Measurements from ENCODE around the gene ERGIC2. TPM values are rescaled to one million over a fixed set of nuclear protein-coding genes. Genes with fewer than 3 reads are reported as not detected.
A peak's percentile ranks its signal among the peaks of the same experiment; 100 is the strongest.

The ERGIC2 gene
- total and polyA plus RNA-seq, 2 of the 13 experiments (the other 11 are each of a cell fraction or from before 2014, with no cell fraction given) = 32.6 to 73.5 TPM

DNA sequence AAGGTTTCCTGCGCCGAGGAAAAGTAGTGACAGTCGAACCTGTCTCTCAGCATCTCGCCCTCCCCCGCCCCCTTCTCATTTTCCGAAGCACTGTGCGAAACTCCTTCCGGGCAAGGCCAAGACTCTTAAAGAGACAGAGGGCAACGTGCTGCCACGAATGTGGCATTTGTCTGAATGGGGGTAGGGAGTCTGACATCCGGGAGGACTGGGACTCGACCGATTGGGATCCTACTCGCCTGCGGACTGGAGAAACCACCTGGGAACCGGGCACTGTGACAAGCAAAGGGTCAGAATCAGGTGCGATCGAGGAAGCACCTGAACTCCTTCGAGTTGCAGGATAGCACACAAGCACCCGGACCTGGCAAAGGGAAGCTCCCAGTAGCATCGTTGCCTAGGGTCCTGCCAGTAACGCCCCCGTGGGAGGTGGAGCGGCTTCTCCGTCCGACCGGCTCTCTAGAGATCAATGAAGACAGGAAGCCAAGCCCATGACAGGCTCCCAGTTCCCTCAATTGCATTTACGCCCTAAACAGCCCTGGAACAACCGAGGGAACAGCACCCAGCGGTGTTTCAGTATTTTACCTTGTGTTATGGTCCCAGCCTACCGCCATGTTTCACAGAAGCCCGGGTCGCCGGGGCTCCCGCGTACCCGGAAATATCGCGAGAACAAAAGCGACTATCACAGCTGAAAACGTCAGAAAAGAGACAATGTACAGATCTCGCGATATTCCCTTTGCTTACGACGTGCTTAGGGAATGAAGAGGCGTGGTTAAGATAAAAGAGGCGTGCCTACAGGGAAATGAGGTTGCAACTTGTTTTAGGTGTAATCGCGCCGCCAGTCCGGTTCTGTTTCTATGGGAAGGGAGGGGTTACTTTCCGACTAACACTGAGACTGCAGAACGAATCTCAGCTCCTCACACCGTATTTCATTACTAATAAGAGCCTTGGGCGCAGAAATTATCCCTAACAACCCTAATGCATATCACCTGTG lies at the start of gene ERGIC2 (continued):
- no peak; the same call in 1 of the 2 replicates for TF ChIP-seq ZBTB38 (CRISPR knock-in tag; IDR thresholded peaks at IDR 0.05)
- TF ChIP-seq ZSCAN12 (CRISPR knock-in tag; IDR thresholded peaks at IDR 0.05) = no peak
- TF ChIP-seq CREM (IDR thresholded peaks at IDR 0.05) = peak; percentile 92
- TF ChIP-seq CREM (CRISPR knock-in tag; IDR thresholded peaks at IDR 0.05) = no peak
- no peak for TF ChIP-seq NFRKB (IDR thresholded peaks at IDR 0.05)
- TF ChIP-seq, protein P1, sequence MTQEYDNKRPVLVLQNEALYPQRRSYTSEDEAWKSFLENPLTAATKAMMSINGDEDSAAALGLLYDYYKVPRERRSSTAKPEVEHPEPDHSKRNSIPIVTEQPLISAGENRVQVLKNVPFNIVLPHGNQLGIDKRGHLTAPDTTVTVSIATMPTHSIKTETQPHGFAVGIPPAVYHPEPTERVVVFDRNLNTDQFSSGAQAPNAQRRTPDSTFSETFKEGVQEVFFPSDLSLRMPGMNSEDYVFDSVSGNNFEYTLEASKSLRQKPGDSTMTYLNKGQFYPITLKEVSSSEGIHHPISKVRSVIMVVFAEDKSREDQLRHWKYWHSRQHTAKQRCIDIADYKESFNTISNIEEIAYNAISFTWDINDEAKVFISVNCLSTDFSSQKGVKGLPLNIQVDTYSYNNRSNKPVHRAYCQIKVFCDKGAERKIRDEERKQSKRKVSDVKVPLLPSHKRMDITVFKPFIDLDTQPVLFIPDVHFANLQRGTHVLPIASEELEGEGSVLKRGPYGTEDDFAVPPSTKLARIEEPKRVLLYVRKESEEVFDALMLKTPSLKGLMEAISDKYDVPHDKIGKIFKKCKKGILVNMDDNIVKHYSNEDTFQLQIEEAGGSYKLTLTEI (CRISPR knock-in tag; conservative IDR thresholded peaks at IDR 0.05) = no peak
- TF ChIP-seq GATAD2A (CRISPR knock-in tag; IDR thresholded peaks at IDR 0.05) = 0 out of 2 replicates have a peak, but pooled peaks have one; percentile 14
- TF ChIP-seq MEIS2 (CRISPR knock-in tag; IDR thresholded peaks at IDR 0.05) = no peak
- TF ChIP-seq CENPT (CRISPR knock-in tag; IDR thresholded peaks at IDR 0.05; ENCODE audit: low read depth) = no peak
- TF ChIP-seq ZNF431 (CRISPR knock-in tag; IDR thresholded peaks at IDR 0.05; ENCODE audit: borderline replicate concordance, low read depth) = no peak
- TF ChIP-seq, protein P2, sequence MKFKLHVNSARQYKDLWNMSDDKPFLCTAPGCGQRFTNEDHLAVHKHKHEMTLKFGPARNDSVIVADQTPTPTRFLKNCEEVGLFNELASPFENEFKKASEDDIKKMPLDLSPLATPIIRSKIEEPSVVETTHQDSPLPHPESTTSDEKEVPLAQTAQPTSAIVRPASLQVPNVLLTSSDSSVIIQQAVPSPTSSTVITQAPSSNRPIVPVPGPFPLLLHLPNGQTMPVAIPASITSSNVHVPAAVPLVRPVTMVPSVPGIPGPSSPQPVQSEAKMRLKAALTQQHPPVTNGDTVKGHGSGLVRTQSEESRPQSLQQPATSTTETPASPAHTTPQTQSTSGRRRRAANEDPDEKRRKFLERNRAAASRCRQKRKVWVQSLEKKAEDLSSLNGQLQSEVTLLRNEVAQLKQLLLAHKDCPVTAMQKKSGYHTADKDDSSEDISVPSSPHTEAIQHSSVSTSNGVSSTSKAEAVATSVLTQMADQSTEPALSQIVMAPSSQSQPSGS (CRISPR knock-in tag; IDR thresholded peaks at IDR 0.05) = peak; percentile 38; the same call in 1 of the 2 replicates
- TF ChIP-seq SETDB1 (CRISPR knock-in tag; IDR thresholded peaks at IDR 0.05; ENCODE audit: borderline replicate concordance) = no peak
- TF ChIP-seq, protein P3, sequence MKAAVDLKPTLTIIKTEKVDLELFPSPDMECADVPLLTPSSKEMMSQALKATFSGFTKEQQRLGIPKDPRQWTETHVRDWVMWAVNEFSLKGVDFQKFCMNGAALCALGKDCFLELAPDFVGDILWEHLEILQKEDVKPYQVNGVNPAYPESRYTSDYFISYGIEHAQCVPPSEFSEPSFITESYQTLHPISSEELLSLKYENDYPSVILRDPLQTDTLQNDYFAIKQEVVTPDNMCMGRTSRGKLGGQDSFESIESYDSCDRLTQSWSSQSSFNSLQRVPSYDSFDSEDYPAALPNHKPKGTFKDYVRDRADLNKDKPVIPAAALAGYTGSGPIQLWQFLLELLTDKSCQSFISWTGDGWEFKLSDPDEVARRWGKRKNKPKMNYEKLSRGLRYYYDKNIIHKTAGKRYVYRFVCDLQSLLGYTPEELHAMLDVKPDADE (CRISPR knock-in tag; IDR thresholded peaks at IDR 0.05) = no peak
- peak; percentile 39; the same call in 1 of the 2 replicates for TF ChIP-seq KDM4B (CRISPR knock-in tag; IDR thresholded peaks at IDR 0.05)
- TF ChIP-seq PCBP1 (IDR thresholded peaks at IDR 0.05; ENCODE audit: borderline replicate concordance, low read depth, low read length) = no peak
- peak; percentile 71 for TF ChIP-seq NFYC (CRISPR knock-in tag; IDR thresholded peaks at IDR 0.05)
- TF ChIP-seq ZNF335 (CRISPR knock-in tag; IDR thresholded peaks at IDR 0.05) = no peak
- TF ChIP-seq SP2 (CRISPR knock-in tag; IDR thresholded peaks at IDR 0.05) = no peak
- TF ChIP-seq ELF1 (CRISPR knock-in tag; IDR thresholded peaks at IDR 0.05) = peak; percentile 72
- TF ChIP-seq ZNF264 (CRISPR knock-in tag; IDR thresholded peaks at IDR 0.05) = no peak
- TF ChIP-seq GABPB1 (CRISPR knock-in tag; IDR thresholded peaks at IDR 0.05) = peak; percentile 15
- peak; percentile 88 for TF ChIP-seq KMT2B (CRISPR knock-in tag; IDR thresholded peaks at IDR 0.05)
- TF ChIP-seq ZNF776 (CRISPR knock-in tag; IDR thresholded peaks at IDR 0.05) = 0 out of 2 replicates have a peak, but pooled peaks have one; percentile 55
- TF ChIP-seq, protein P4, sequence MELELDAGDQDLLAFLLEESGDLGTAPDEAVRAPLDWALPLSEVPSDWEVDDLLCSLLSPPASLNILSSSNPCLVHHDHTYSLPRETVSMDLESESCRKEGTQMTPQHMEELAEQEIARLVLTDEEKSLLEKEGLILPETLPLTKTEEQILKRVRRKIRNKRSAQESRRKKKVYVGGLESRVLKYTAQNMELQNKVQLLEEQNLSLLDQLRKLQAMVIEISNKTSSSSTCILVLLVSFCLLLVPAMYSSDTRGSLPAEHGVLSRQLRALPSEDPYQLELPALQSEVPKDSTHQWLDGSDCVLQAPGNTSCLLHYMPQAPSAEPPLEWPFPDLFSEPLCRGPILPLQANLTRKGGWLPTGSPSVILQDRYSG (CRISPR knock-in tag; IDR thresholded peaks at IDR 0.05) = no peak
- TF ChIP-seq, protein P5, sequence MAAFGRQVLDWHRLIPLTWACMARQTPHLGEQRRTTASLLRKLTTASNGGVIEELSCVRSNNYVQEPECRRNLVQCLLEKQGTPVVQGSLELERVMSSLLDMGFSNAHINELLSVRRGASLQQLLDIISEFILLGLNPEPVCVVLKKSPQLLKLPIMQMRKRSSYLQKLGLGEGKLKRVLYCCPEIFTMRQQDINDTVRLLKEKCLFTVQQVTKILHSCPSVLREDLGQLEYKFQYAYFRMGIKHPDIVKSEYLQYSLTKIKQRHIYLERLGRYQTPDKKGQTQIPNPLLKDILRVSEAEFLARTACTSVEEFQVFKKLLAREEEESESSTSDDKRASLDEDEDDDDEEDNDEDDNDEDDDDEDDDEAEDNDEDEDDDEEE (CRISPR knock-in tag; IDR thresholded peaks at IDR 0.05) = 0 out of 2 replicates have a peak, but pooled peaks have one; percentile 29

All from HepG2 (cell line).